ENCODE data around the gene FLYWCH1.

DNA sequence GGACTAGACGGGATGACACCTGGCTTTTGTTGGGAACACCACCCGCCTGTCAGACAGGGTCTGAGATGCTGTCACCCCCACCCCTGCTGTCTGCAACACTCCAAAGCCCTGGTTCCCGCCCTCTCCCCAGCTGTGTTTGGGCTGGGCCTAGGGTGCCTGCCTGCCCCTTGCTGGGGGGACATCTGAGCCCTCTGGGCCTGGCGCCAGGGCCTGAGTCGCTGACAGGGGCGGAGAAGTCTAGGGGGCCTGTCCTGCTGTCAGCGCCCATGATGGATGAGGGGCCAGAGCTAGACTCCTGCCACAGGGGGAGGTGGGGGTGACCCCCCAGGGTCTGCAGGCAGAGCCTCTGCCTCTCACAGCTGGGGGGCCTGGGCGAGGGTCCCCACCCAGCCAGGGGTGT lies 76.1 kb downstream of the FLYWCH1 start:
- TF ChIP-seq EZH2 (IDR thresholded peaks at IDR 0.05) (no peak), POLR2AphosphoS5 (IDR thresholded peaks at IDR 0.05; ENCODE audit: borderline replicate concordance, low read depth, low read length) (no peak), FOXP2 (optimal IDR thresholded peaks at IDR 0.05; ENCODE audit: control extremely low read depth, extremely low read length, insufficient read depth) (no peak)
